Adrenal gland (tissue), 12 donors: ENCODE data around the gene ZNF692. TPM values are rescaled to one million over a fixed set of nuclear protein-coding genes. Genes with fewer than 3 reads are reported as not detected.

Experiments
- DNase-seq, 7 donors: peaks; one replicate each; pipeline ENCODE4 v3.0.0-alpha.2; 2019 to 2020
- H3K27ac ChIP-seq, 5 donors: fragments of 200-600 bp; sonication (generic) in 4 of 5; 1 replicate in 3 of 5; 2 replicates in 2 of 5; pipeline versions ENCODE4 v1.5.1 to v1.8.0; 2016 to 2020; ENCODE audit warnings: mild to moderate bottlenecking in 1 of 5
- H3K27me3 ChIP-seq: fragments of 200-600 bp; 2 replicates; pipeline ENCODE4 v1.8.0; 2021
- H3K36me3 ChIP-seq, 2 donors: fragments of 200-600 bp; replicated peaks in 1 of 2; 1 replicate in 1 of 2; 2 replicates in 1 of 2; pipeline versions ENCODE4 v1.5.1 to v1.8.0; 2018 to 2022
- H3K4me1 ChIP-seq, 2 donors: fragments of 200-600 bp; replicated peaks in 1 of 2; 1 replicate in 1 of 2; 2 replicates in 1 of 2; pipeline versions ENCODE4 v1.5.1 to v1.8.0; 2018 to 2021
- H3K4me3 ChIP-seq, 4 donors: fragments of 200-600 bp; sonication (generic) in 3 of 4; one replicate each; pipeline ENCODE4 v1.5.1; 2016 to 2018
- H3K9me3 ChIP-seq, 3 donors: fragments of 200-600 bp; sonication (generic) in 1 of 3; replicated peaks in 1 of 3; 1 replicate in 2 of 3; 2 replicates in 1 of 3; pipeline versions ENCODE4 v1.5.1 to v1.8.0; 2016 to 2021
- POLR2A ChIP-seq, 2 donors: fragments of 450-650 bp; IDR thresholded peaks; one replicate each; pipeline ENCODE4 v1.6.1; 2017; ENCODE audit warnings: antibody characterized with exemption in 2 of 2, mild to moderate bottlenecking in 2 of 2, moderate library complexity in 1 of 2
- WGBS, 4 donors: extraction: QIAGEN DNeasy Blood & Tissue Kit in 2 of 4; methylation state at CpG; one replicate each; pipeline versions ENCODE4 v1.1.5 to v1.1.7; 2013 to 2017; 5-methylcytosine and 5-hydroxymethylcytosine counted together
- intact Hi-C, 2 donors: fragments of 100-400 bp; cut with DNase I; formaldehyde crosslinking; loops; one replicate each; pipeline versions ENCODE4 v1.14.1 to v1.15.0; 2022 to 2023
- polyA plus RNA-seq, 3 donors: library from polyadenylated mRNA; stranded (reverse); fragments of 200-250 nt in 2 of 3; fragments of 350-450 nt in 1 of 3; fragmentation: Illumina TruSeq in 1 of 3; extraction: RNeasy Lipid Tissue Mini Kit (QIAGEN cat#74804) in 1 of 3; gene quantifications; one replicate each; pipeline ENCODE4 v1.2.3, GENCODE V29; 2013 to 2014
- total RNA-seq, 9 donors: library from RNA; depleted of rRNA in 4 of 9; stranded (reverse); fragments of >200 nt in 4 of 9; fragments of 120-200 nt in 1 of 9; fragmentation: NEBNext Ultra II Directional in 1 of 9; extraction: Animal tissue kit (Norgen Biotek cat#: 25700) in 1 of 9; gene quantifications; one replicate each; pipeline versions ENCODE4 v1.1.0 to v1.2.4, GENCODE V29; 2013 to 2023
- TF ChIP-seq, protein P1 (sequence below), 6 experiments: fragments of 450-650 bp in 4 of 6; fragments of 200-600 bp in 2 of 6; sonication (generic) in 1 of 6; IDR thresholded peaks; 1 replicate in 5 of 6; 2 replicates in 1 of 6; pipeline versions ENCODE4 v1.5.1 to v1.8.0; 2016 to 2021; ENCODE audit warnings: antibody characterized with exemption in 6 of 6, mild to moderate bottlenecking in 2 of 6, moderate library complexity in 1 of 6
- donor health status: healthy with polysubstance abuse.
- donor health status: Bipolar disorder and iron deficiency.
- donor health status: DM: yes; HTN: yes; CAD: no.
- donor health status: DM: no; HTN: no; CAD: no.
- donor health status: DM: no; HTN: no; CAD: no.
- donor health status: DM: yes; HTN: yes; CAD: no.

The ZNF692 gene
- total and polyA plus RNA-seq, 12 donors = 10.3 to 366 (median 30.4) TPM

DNA sequence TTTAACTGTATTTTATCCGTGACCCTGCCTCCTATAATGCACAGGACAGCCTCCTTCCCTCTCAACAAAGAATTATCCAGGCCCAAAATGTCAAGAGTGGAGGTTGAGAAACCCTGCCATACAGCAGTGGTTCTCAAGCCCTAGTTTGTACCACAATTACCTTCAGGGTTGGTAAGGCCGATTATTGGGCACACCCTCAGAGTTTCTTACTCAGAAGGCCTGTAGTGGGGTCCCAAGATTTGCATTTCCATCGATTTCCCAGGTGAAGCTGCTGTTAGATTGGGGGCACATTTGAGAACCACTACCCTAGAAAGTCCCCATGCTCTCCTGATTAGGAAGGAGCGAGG is 46.8 kb upstream of the ZNF692 start:
- Histone ChIP-seq H3K27ac (peak overlapping the region; percentile 62 to 98 (median 86)), H3K36me3 (no peaks in the 10 kb centered on the region), H3K9me3 (no peaks in the 10 kb centered on the region), H3K4me3 (peak overlapping the region in 3 of 4 donors; percentile 16 to 83 (median 54)), H3K4me1 (peaks cover 3 to 9% of the 10 kb centered on the region in 2 donors), H3K27me3 (no peaks in the 10 kb centered on the region)
- intact Hi-C loops = no loop called here
- DNase-seq = no peak
- WGBS, 4 donors = 26 to 32% (median 29%) methylated on average over 3 to 4 of the region's 4 CpGs
- TF ChIP-seq, protein P1, sequence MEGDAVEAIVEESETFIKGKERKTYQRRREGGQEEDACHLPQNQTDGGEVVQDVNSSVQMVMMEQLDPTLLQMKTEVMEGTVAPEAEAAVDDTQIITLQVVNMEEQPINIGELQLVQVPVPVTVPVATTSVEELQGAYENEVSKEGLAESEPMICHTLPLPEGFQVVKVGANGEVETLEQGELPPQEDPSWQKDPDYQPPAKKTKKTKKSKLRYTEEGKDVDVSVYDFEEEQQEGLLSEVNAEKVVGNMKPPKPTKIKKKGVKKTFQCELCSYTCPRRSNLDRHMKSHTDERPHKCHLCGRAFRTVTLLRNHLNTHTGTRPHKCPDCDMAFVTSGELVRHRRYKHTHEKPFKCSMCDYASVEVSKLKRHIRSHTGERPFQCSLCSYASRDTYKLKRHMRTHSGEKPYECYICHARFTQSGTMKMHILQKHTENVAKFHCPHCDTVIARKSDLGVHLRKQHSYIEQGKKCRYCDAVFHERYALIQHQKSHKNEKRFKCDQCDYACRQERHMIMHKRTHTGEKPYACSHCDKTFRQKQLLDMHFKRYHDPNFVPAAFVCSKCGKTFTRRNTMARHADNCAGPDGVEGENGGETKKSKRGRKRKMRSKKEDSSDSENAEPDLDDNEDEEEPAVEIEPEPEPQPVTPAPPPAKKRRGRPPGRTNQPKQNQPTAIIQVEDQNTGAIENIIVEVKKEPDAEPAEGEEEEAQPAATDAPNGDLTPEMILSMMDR (IDR thresholded peaks at IDR 0.05) = no peak
- TF ChIP-seq POLR2A (IDR thresholded peaks at IDR 0.05) = no peak

DNA sequence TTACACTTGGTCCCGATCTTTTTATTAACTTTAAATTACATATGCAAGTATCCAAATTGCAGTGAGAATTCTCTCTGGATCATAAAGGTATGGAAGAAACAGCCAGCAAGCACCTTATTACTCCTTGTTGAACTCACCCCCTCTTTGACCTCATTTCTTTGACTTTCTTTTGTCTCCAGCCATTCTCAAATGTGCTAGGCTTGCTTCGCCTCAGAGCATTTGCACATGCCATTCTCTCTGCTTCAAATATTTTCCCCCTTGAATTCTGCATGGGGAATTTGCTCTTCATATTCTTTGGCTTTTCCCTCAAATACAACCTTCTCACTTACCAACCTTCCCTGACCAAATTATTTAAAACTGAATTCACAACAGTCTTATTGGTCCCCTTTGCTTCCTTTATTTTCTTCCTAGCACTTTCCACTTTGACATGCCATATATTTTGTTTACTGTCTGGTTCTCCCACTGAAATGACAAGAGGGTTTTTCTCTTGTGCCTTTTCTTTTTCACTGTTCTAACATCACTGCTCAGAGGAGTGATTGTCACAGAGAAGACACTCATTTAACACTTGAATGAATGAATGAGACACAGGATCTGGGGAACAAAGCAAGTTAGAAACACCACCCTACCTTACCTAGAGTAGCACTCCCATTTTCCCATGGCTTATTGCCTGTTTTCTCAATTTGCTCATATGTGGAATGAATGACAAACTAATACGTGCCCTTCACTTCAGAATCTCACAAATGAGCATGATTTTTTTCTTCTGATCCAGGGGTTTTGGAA is 45.7 kb upstream of the ZNF692 start:
- H3K27me3 ChIP-seq = no peaks in the 10 kb centered on the region
- no peaks in the 10 kb centered on the region for H3K9me3 ChIP-seq
- intact Hi-C loops = no loop called here
- no peaks in the 10 kb centered on the region for H3K36me3 ChIP-seq
- WGBS, 4 donors = 88 to 94% (median 90%) methylated on average over 3 of the region's 3 CpGs
- no peak overlapping the region for H3K4me3 ChIP-seq
- no peak for DNase-seq
- H3K4me1 ChIP-seq = peaks cover 3 to 9% of the 10 kb centered on the region in 2 donors
- no peak overlapping the region for H3K27ac ChIP-seq
- TF ChIP-seq, protein P1 (IDR thresholded peaks at IDR 0.05) = no peak
- TF ChIP-seq POLR2A (IDR thresholded peaks at IDR 0.05) = no peak

DNA sequence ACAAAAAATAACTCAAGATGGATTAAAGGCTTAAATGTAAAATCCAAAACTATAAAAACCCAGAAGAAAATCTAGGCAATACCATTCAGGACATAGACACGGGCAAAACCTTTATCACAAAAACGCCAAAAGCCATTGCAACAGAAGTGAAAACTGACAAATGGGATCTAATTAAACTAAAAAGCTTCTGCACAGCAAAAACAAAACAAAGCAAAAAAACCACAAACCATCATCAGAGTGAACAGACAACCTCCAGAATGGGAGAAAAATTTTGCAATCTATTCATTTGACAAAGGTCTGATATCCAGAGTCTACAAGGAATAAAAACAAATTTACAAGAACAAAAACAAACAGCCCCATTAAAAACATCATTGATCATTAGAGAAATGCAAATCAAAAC is 42.7 kb upstream of the ZNF692 start:
- intact Hi-C loops = no loop called here
- Histone ChIP-seq H3K27me3 (peaks cover 4% of the 10 kb centered on the region), H3K9me3 (no peaks in the 10 kb centered on the region), H3K36me3 (no peaks in the 10 kb centered on the region), H3K4me3 (no peak overlapping the region), H3K4me1 (no peaks in the 10 kb centered on the region), H3K27ac (no peak overlapping the region)
- 68 to 83% (median 74%) methylated on average over 2 of the region's 2 CpGs for WGBS, 4 donors
- TF ChIP-seq, protein P1 (IDR thresholded peaks at IDR 0.05) = no peak
- no peak for TF ChIP-seq POLR2A (IDR thresholded peaks at IDR 0.05)
- DNase-seq = no peak

DNA sequence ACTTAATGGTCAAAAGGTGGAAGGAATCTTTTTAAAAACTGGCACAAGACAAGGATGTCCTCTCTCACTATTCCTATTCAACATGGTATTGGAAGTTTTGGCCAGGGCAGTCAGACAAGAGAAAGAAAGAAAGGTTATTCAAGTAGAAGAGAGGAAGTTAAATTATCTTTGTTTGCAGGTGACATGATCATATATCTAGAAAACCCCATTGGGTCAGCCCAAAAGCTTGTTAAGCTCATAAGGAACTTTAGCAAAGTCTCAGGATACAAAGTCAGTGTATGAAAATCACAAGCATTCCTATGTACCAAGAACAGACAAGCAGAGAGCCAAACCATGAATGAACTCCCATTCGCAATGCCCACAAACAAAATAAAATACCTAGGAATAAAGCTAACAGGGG is 41.8 kb upstream of the ZNF692 start:
- no peaks in the 10 kb centered on the region for H3K4me1 ChIP-seq
- H3K27me3 ChIP-seq = peaks cover 10% of the 10 kb centered on the region
- no peak for DNase-seq
- TF ChIP-seq POLR2A (IDR thresholded peaks at IDR 0.05) = no peak
- TF ChIP-seq, protein P1 (IDR thresholded peaks at IDR 0.05) = no peak
- no peak overlapping the region for H3K27ac ChIP-seq
- H3K36me3 ChIP-seq = no peaks in the 10 kb centered on the region
- intact Hi-C loops = no loop called here
- H3K9me3 ChIP-seq = no peaks in the 10 kb centered on the region
- H3K4me3 ChIP-seq = no peak overlapping the region
- WGBS, 4 donors = 85 to 97% (median 92%) methylated on average over 1 of the region's 1 CpG
